Common myeloid progenitor, CD34-positive (primary cell): ENCODE results near the gene GRIN3A.

Experiments used
- CTCF ChIA-PET: fragments of 350-600 bp; sonication (Branson Sonifier 250); formaldehyde crosslinking; loops from one replicate; lab custom pipeline; 2021; ENCODE audit warnings: antibody characterized with exemption; lab: Charles Lee
- POLR2A ChIA-PET: fragments of 350-600 bp; sonication (Branson Sonifier 250); formaldehyde crosslinking; loops from one replicate; lab custom pipeline; 2021; ENCODE audit warnings: antibody characterized with exemption; lab: Charles Lee
- DNase-seq, 3 donors: peaks; one replicate each; pipeline versions ENCODE4 v3.0.0 to v3.0.0-alpha.2; 2013
- H3K27ac ChIP-seq, 2 experiments: 1 replicate in 1 of 2; 2 replicates in 1 of 2; pipeline ENCODE4 v1.7.0; 2013; ENCODE audit warnings: inconsistent platforms in 2 of 2, low read length in 2 of 2, mild to moderate bottlenecking in 2 of 2, low read depth in 1 of 2, moderate library complexity in 1 of 2; ENCODE audit not compliant: severe bottlenecking in 2 of 2, insufficient read depth in 1 of 2, poor library complexity in 1 of 2
- H3K27me3 ChIP-seq, 5 experiments: replicated peaks in 2 of 5; 1 replicate in 3 of 5; 2 replicates in 2 of 5; pipeline versions ENCODE4 v1.6.1 to v1.7.0; 2013; ENCODE audit warnings: low read length in 4 of 5, mild to moderate bottlenecking in 2 of 5, moderate library complexity in 2 of 5, inconsistent platforms in 1 of 5; ENCODE audit not compliant: insufficient read depth in 5 of 5, control insufficient read depth in 4 of 5
- H3K36me3 ChIP-seq, 4 experiments: 1 replicate in 2 of 4; 2 replicates in 2 of 4; pipeline versions ENCODE4 v1.6.1 to v1.7.0; 2013; ENCODE audit warnings: low read length in 3 of 4, control low read depth in 1 of 4, mild to moderate bottlenecking in 1 of 4; ENCODE audit not compliant: control insufficient read depth in 4 of 4, insufficient read depth in 4 of 4
- H3K4me1 ChIP-seq, 4 experiments: 1 replicate in 3 of 4; 2 replicates in 1 of 4; pipeline versions ENCODE4 v1.6.1 to v1.7.1; 2013; ENCODE audit warnings: low read length in 3 of 4, mild to moderate bottlenecking in 3 of 4, control low read depth in 1 of 4, inconsistent platforms in 1 of 4, moderate library complexity in 1 of 4; ENCODE audit not compliant: control insufficient read depth in 4 of 4, insufficient read depth in 4 of 4; ENCODE audit errors: control extremely low read depth in 1 of 4
- H3K4me3 ChIP-seq, 7 experiments: 1 replicate in 4 of 7; 2 replicates in 3 of 7; pipeline versions ENCODE4 v1.5.1 to v1.7.0; 2013; ENCODE audit warnings: mild to moderate bottlenecking in 7 of 7, low read length in 6 of 7, moderate library complexity in 6 of 7, inconsistent platforms in 2 of 7, low read depth in 2 of 7, control low read depth in 1 of 7; ENCODE audit not compliant: insufficient read depth in 4 of 7, control insufficient read depth in 1 of 7; ENCODE audit errors: extremely low read depth in 1 of 7
- H3K9me3 ChIP-seq, 5 experiments: 1 replicate in 4 of 5; 2 replicates in 1 of 5; pipeline versions ENCODE4 v1.6.1 to v1.7.1; 2013; ENCODE audit warnings: low read length in 4 of 5, mild to moderate bottlenecking in 2 of 5, inconsistent platforms in 1 of 5, low read depth in 1 of 5, moderate library complexity in 1 of 5; ENCODE audit not compliant: control insufficient read depth in 4 of 5, insufficient read depth in 2 of 5; ENCODE audit errors: control extremely low read depth in 1 of 5
- WGBS: methylation state at CpG from one replicate; pipeline ENCODE4 v1.1.5; 2013; ENCODE audit not compliant: insufficient coverage; 5-methylcytosine and 5-hydroxymethylcytosine counted together

Gene GRIN3A

GRCh38 chr9:101706261-101706798 lies 32.1 kb downstream of the GRIN3A start:
- ChIA-PET CTCF (interaction anchor here (0.8 to 1.3 kb wide), 2 partner anchors 12 to 24 kb away, joined by 3 to 5 read pairs; no protein-coding TSS in a partner anchor), POLR2A (no interaction called here)
- no peak overlapping the region for H3K27ac ChIP-seq
- peaks cover 0 to 15% (median 2%) of the 10 kb centered on the region in 4 experiments for H3K4me1 ChIP-seq
- peaks cover 0 to 3% (median 0%) of the 10 kb centered on the region in 5 experiments for H3K27me3 ChIP-seq
- no peaks in the 10 kb centered on the region for H3K36me3 ChIP-seq
- DNase-seq = peak in 2 of 3 donors; percentile 42 to 58
- no peak overlapping the region for H3K4me3 ChIP-seq
- H3K9me3 ChIP-seq = no peaks in the 10 kb centered on the region

GRCh38 chr9:101705135-101705661 lies 33.2 kb downstream of the GRIN3A start:
- POLR2A ChIA-PET = no interaction called here
- H3K4me1 ChIP-seq = peaks cover 0 to 15% (median 2%) of the 10 kb centered on the region in 4 experiments
- no peaks in the 10 kb centered on the region for H3K36me3 ChIP-seq
- CTCF ChIA-PET = interaction anchor here (0.7 to 1.3 kb wide), 4 partner anchors 11 to 104 kb away, joined by 3 to 5 read pairs (median 3); no protein-coding TSS in a partner anchor
- peaks cover 0 to 5% (median 0%) of the 10 kb centered on the region in 5 experiments for H3K27me3 ChIP-seq
- 9% methylated on average over 17 of the region's 21 CpGs for WGBS
- H3K4me3 ChIP-seq = peak overlapping the region in 5 of 7 experiments; percentile 29 to 82 (median 68)
- H3K9me3 ChIP-seq = no peaks in the 10 kb centered on the region
- no peak overlapping the region for H3K27ac ChIP-seq
- DNase-seq = peak; percentile 74 to 96 (median 93)

GRCh38 chr9:101702257-101702656 lies 36.2 kb downstream of the GRIN3A start:
- DNase-seq = no peak
- no peak overlapping the region for H3K27ac ChIP-seq
- CTCF ChIA-PET = interaction anchor here (3.6 kb wide), 1 partner anchor 10 kb away, joined by 15 read pairs; no protein-coding TSS in a partner anchor
- POLR2A ChIA-PET = no interaction called here
- H3K9me3 ChIP-seq = no peaks in the 10 kb centered on the region
- no peak overlapping the region for H3K4me3 ChIP-seq
- peaks cover 0 to 5% (median 0%) of the 10 kb centered on the region in 5 experiments for H3K27me3 ChIP-seq
- peaks cover 0 to 15% (median 2%) of the 10 kb centered on the region in 4 experiments for H3K4me1 ChIP-seq
- no peaks in the 10 kb centered on the region for H3K36me3 ChIP-seq

- Histone ChIP-seq H3K4me1 (no peaks in the 10 kb centered on the region), H3K27ac (no peak overlapping the region), H3K36me3 (no peaks in the 10 kb centered on the region), H3K9me3 (no peaks in the 10 kb centered on the region), H3K4me3 (no peak overlapping the region), H3K27me3 (no peaks in the 10 kb centered on the region)
- CTCF ChIA-PET = interaction anchor here (1.6 kb wide), 1 partner anchor 12 kb away, joined by 5 read pairs; no protein-coding TSS in a partner anchor
- POLR2A ChIA-PET = no interaction called here
- no peak for DNase-seq
- no CpG with 5 or more reads among the region's 1 CpG for WGBS
Observed at GRCh38 chr9:101693546-101694336, 44.7 kb downstream of the GRIN3A start.

- Histone ChIP-seq H3K27ac (no peak overlapping the region), H3K27me3 (no peaks in the 10 kb centered on the region), H3K36me3 (no peaks in the 10 kb centered on the region), H3K4me3 (no peak overlapping the region), H3K9me3 (no peaks in the 10 kb centered on the region), H3K4me1 (no peaks in the 10 kb centered on the region)
- ChIA-PET POLR2A (no interaction called here), CTCF (no interaction called here)
- DNase-seq = peak in 1 of 3 donors; percentile 30
- 100% methylated on average over 2 of the region's 2 CpGs for WGBS
Observed at GRCh38 chr9:101691657-101692056, 46.8 kb downstream of the GRIN3A start.

GRCh38 chr9:101689039-101689438 lies 49.4 kb downstream of the GRIN3A start:
- DNase-seq = no peak
- Histone ChIP-seq H3K27ac (no peak overlapping the region), H3K9me3 (no peaks in the 10 kb centered on the region), H3K36me3 (no peaks in the 10 kb centered on the region), H3K4me3 (no peak overlapping the region), H3K27me3 (no peaks in the 10 kb centered on the region), H3K4me1 (no peaks in the 10 kb centered on the region)
- POLR2A ChIA-PET = no interaction called here
- WGBS = no CpG with 5 or more reads among the region's 2 CpGs
- CTCF ChIA-PET = interaction anchor here (0.6 to 1.4 kb wide), 3 partner anchors 15 to 88 kb away, joined by 3 to 4 read pairs (median 3); no protein-coding TSS in a partner anchor

- H3K4me3 ChIP-seq = no peak overlapping the region
- DNase-seq = no peak
- no peaks in the 10 kb centered on the region for H3K36me3 ChIP-seq
- POLR2A ChIA-PET = no interaction called here
- no peaks in the 10 kb centered on the region for H3K9me3 ChIP-seq
- no peak overlapping the region for H3K27ac ChIP-seq
- no CpG with 5 or more reads among the region's 2 CpGs for WGBS
- no peaks in the 10 kb centered on the region for H3K27me3 ChIP-seq
- CTCF ChIA-PET = no interaction called here
- H3K4me1 ChIP-seq = no peaks in the 10 kb centered on the region
Observed at GRCh38 chr9:101684665-101685064, 53.8 kb downstream of the GRIN3A start.
